ENCODE results near the gene SOCS4.

GRCh38 chr14:55059333-55059732 lies 32.3 kb downstream of the SOCS4 start:
- no peak for TF ChIP-seq EZH2 (IDR thresholded peaks at IDR 0.05)
- no peak for TF ChIP-seq POLR2AphosphoS5 (IDR thresholded peaks at IDR 0.05; ENCODE audit: borderline replicate concordance, low read depth, low read length)

All from SK-N-MC (cell line).